IPS-20b (cell line): ENCODE data around the gene LMOD1.
"Not testable (repeated sequence)": the region's sequence is repeated elsewhere in the genome, so short reads cannot be mapped to it uniquely, and the experiment has no call there.

ENCODE experiments used
- H3K27ac ChIP-seq: one replicate; pipeline ENCODE4 v1.5.1; 2013; ENCODE audit warnings: low read length
- H3K27me3 ChIP-seq: 2 replicates; pipeline ENCODE4 v1.6.1; 2013; ENCODE audit warnings: mild to moderate bottlenecking, low read length, inconsistent platforms; ENCODE audit not compliant: insufficient read depth
- H3K36me3 ChIP-seq: 2 replicates; pipeline ENCODE4 v1.6.1; 2013; ENCODE audit warnings: low read depth, mild to moderate bottlenecking, inconsistent platforms, low read length, moderate library complexity; ENCODE audit not compliant: insufficient read depth
- H3K4me1 ChIP-seq: 2 replicates; pipeline ENCODE4 v1.6.1; 2013; ENCODE audit warnings: mild to moderate bottlenecking, control low read depth, inconsistent platforms, low read length, moderate library complexity; ENCODE audit not compliant: insufficient read depth
- H3K4me3 ChIP-seq: 2 replicates; pipeline ENCODE4 v1.5.1; 2013; ENCODE audit warnings: mild to moderate bottlenecking, low read length, inconsistent platforms
- H3K9ac ChIP-seq: 2 replicates; pipeline ENCODE4 v1.6.1; 2013; ENCODE audit warnings: low read depth, mild to moderate bottlenecking, inconsistent platforms, low read length, moderate library complexity
- H3K9me3 ChIP-seq: 2 replicates; pipeline ENCODE4 v1.6.1; 2013; ENCODE audit warnings: mild to moderate bottlenecking, low read depth, low read length, inconsistent platforms; ENCODE audit not compliant: insufficient read depth

Gene LMOD1

DNA sequence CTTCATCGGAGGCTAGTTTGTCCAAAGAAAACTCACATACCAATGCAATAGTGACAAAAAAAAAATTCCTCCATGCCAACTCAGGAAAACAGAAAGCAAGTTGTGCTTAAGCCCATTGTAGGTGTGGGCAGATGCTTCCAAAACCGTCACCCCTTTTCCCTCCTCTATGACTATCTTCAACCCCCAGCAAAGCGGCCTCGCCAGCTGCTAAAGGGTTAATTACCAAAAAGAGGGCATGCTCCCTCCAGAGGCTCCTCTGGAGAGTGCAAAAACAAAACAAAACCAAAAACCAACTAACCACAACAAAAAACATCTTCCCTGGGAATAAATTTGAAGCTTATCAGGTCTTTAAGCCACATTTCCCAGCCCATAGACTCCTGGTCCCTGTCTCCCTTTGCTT, 1.2 kb downstream of the LMOD1 start:
- H3K27ac ChIP-seq = no peak overlapping the region
- peaks cover 11% of the 10 kb centered on the region; the same call in 1 of the 2 replicates for H3K4me1 ChIP-seq
- H3K27me3 ChIP-seq = peaks cover 29% of the 10 kb centered on the region
- no peaks in the 10 kb centered on the region for H3K36me3 ChIP-seq
- no peaks in the 10 kb centered on the region for H3K9me3 ChIP-seq
- peak overlapping the region; percentile 70 for H3K4me3 ChIP-seq
- no peak overlapping the region for H3K9ac ChIP-seq

DNA sequence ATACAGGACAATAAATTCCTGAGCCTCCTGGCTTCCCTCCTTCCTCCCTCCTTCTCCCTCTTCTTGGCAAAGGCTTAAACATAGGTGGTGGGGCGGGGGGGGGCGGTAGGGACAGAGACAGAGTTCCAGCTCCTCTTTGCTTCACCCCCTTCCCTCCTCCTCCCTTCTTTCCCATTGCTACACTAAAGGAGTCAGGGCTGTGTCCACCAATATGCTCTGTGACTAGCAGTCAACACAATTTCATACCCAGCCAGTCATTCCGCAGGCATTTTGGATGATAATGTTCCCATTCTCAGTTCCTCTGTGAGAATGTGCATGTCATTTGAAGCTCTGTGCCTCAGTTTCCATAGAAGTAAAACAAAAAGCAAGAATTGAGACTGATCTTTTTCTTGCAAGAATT, 1.7 kb downstream of the LMOD1 start:
- Histone ChIP-seq H3K36me3 (no peaks in the 10 kb centered on the region), H3K9me3 (no peaks in the 10 kb centered on the region), H3K4me1 (peaks cover 11% of the 10 kb centered on the region; the same call in 1 of the 2 replicates), H3K27ac (no peak overlapping the region), H3K27me3 (peaks cover 29% of the 10 kb centered on the region), H3K4me3 (no peak overlapping the region), H3K9ac (no peak overlapping the region)

DNA sequence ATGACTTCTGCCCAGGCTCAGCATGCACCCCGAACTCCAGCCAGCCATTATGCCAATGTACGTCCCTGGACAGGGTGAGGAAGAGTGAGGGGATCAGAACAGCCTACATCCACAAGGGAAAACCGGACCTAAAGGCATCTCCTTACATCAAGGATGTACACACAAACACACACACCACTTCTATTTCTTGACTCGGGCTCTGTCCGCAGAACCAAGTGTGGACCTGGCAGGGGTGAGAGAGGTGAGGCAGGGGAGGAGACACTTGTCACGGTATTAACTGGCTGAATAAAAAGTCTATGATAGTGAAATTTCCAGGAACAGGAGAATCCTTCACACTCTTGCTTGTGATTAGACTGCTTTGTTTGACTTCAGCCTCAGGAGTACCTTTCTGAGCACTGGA, 2.3 kb downstream of the LMOD1 start:
- Histone ChIP-seq H3K4me1 (peaks cover 11% of the 10 kb centered on the region; the same call in 1 of the 2 replicates), H3K9me3 (no peaks in the 10 kb centered on the region), H3K9ac (no peak overlapping the region), H3K36me3 (no peaks in the 10 kb centered on the region), H3K27ac (no peak overlapping the region), H3K27me3 (peaks cover 29% of the 10 kb centered on the region), H3K4me3 (no peak overlapping the region)

DNA sequence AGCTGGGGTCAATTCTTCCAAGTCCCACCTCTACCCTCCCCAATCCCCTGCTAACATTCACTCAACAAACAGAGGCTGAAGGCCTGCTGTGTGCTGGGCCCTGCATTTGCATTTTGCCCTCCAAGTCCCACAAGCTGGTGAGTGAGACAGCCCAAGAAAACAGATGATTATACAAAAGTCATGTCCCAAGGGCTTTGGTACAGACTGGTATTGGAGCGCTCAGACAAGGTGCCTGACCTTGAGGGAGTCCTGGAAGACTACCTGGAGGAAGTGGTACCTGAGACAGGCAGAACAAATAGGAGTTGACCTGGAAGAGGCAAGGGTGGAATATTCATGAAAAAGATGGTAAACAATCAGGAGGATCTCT, 4.2 kb downstream of the LMOD1 start:
- Histone ChIP-seq H3K4me3 (peak overlapping the region; percentile 56; the same call in 1 of the 2 replicates), H3K27ac (peak overlapping the region; percentile 86), H3K27me3 (peaks cover 16% of the 10 kb centered on the region), H3K4me1 (peaks cover 11% of the 10 kb centered on the region; the same call in 1 of the 2 replicates), H3K36me3 (no peaks in the 10 kb centered on the region), H3K9me3 (no peaks in the 10 kb centered on the region), H3K9ac (peak overlapping the region; percentile 80; the same call in 1 of the 2 replicates)

DNA sequence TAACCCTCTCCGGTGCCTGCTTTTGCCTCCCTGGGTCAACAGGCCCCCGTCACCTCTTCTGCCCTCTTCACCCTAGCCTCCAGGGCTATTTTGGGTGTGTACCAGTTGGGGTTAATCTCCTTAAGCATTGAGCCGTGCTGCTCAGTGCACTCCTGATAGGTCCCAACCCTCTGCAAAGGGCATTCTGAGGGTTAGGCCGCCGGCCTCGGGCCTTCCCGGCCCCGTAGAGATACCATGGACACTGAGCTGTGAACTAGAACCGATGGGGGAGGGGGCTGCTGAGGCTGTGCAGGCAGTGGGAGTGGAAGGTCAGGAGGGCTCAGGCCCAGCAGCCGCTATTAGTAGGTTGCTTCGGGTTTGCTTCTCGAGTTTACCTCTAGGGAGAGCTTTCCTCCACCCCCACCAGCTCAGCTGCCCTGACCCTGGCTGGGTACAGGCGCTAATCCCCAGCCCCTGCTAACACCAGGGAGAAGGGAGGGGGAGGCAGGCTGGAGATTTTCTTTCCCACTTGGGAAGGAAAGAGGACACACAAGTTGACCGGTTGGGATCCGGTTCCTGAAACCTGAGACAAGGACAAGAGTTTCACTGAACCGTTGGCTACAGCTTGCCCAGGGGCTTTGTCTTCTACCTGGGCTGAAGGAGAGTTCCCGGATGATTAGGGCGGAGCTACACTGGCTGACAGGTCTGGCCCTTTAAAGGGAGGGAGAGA, 4.8 kb downstream of the LMOD1 start:
- Histone ChIP-seq H3K9me3 (no peaks in the 10 kb centered on the region), H3K27ac (peak overlapping the region; percentile 86), H3K4me1 (peaks cover 11% of the 10 kb centered on the region; the same call in 1 of the 2 replicates), H3K27me3 (peaks cover 11% of the 10 kb centered on the region), H3K36me3 (no peaks in the 10 kb centered on the region), H3K4me3 (peak overlapping the region; percentile 56), H3K9ac (peak overlapping the region; percentile 80; the same call in 1 of the 2 replicates)

DNA sequence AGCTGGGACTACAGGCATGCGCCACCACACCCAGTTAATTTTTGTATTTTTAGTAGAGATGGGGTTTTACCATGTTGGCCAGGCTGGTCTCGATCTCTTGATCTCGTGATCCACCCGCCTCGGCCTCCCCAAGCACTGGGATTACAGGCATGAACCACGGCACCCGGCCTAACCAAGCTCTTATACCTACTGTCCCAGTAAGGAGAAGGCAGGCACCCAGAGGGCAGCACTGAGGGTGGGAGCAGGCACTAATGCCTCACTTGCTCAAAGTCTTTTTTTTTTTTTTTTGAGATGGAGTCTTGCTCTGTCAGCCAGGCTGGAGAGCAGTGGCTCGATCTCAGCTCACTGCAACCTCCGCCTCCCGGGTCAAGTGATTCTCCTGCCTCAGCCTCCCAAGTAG, 6.0 kb downstream of the LMOD1 start:
- not testable (repeated sequence) for H3K27ac ChIP-seq, H3K36me3 ChIP-seq, H3K4me3 ChIP-seq, H3K27me3 ChIP-seq, H3K9ac ChIP-seq, H3K4me1 ChIP-seq, H3K9me3 ChIP-seq

DNA sequence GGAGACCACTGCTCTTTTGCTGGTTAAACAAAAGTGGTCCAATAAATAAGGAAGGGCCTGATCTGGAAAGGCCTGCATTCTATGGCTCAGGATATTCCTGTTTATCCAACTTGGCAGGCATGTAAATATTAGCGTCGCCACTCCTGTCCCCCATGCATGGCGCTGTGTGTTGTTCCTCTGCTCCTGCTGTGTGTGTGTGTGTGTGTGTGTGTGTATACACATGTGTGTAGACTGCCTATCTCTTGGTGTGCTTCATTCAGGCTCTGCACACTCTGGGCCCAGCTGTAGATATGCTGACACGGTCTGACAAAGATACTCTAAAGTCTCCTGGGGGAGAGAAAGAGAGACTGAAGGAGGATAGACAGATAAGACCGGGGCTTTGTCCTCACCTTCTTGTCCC, 6.8 kb downstream of the LMOD1 start:
- Histone ChIP-seq H3K27ac (no peak overlapping the region), H3K36me3 (no peaks in the 10 kb centered on the region), H3K4me3 (no peak overlapping the region), H3K9ac (no peak overlapping the region), H3K27me3 (no peaks in the 10 kb centered on the region), H3K4me1 (peaks cover 5% of the 10 kb centered on the region; the same call in 1 of the 2 replicates), H3K9me3 (no peaks in the 10 kb centered on the region)

DNA sequence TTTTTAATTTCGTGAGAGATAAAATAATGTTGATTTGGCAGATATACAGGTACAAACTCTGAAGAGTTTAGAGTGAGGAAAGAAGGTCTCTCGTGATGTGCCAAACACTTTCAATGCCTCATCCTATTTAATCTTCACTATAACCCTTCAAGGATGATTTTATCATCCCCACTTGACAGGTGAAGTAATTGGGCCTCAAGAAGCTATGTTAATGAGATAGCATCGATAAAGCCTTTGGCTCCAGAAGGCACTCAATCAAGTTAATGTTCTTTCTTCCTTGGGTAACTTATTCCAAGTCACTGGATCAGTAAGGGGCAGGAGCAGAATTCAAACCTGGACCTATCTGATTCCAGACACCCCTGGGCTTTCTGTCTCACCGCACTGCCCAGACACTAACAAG, 7.2 kb downstream of the LMOD1 start:
- no peak overlapping the region for H3K4me3 ChIP-seq

DNA sequence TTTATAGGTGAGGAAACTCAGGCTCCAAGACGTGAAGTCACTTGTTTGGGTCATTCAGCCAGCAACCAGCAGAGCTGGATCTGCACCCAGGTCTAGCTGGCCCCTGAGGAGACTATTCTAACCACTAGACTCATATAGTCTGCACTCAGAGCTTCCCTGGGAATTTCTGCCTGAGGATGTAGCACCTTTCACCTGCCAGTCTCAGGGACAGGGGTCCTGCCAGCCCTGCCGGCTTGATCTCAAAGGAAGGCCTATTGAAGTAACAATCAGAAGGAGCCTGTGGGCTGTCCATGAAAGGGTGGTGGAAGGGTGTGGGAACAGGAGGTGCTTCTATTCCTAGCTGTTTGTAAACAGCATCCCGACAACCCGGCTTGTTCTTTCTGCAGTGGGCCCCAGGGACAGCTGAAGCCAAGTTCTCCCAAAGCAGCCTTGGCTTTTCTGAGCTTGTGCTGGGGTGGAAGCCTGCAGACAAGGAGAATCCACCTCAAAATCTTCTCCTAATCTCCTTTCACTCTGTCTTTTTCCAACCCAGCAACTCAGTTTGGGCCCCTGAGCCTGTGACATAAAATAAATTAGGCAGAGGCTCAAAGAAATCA, 7.8 kb downstream of the LMOD1 start:
- Histone ChIP-seq H3K9ac (no peak overlapping the region; the same call in 1 of the 2 replicates), H3K27ac (no peak overlapping the region)

More for the DNA sequence above, 7.2 kb downstream of the LMOD1 start:
- Histone ChIP-seq H3K27ac (no peak overlapping the region), H3K4me1 (peaks cover 5% of the 10 kb centered on the region; the same call in 1 of the 2 replicates), H3K27me3 (no peaks in the 10 kb centered on the region), H3K9me3 (no peaks in the 10 kb centered on the region), H3K9ac (no peak overlapping the region; the same call in 1 of the 2 replicates), H3K36me3 (no peaks in the 10 kb centered on the region)

DNA sequence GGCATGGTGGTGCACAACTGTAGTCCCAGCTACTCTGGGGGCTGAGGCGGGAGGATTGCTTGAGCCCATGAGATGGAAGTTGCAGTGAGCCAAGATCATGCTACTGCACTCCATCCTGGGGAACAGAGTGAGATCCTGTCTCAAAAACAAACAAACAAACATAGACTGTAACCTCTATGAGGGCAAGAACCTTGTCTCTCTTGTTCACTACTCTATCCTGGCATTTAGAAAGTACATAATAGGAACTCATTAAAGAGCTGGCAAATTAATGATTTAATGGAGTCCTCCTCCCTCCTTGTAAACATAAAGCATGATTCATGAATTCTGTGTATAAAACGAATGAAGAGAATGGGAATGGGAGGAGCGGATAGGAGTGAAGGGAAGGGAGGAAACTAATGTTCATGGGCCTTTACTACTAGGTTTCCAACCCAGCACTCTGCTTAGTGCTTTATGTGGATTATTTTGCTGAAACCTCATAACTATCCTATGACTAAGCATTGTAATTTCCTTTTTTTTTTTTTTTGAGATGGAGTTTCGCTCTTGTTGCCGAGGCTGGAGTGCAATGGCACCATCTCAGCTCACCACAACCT, 8.6 kb downstream of the LMOD1 start:
- H3K9ac ChIP-seq = no peak overlapping the region
- H3K27ac ChIP-seq = no peak overlapping the region
- H3K4me1 ChIP-seq = peaks cover 5% of the 10 kb centered on the region; the same call in 1 of the 2 replicates
- H3K4me3 ChIP-seq = no peak overlapping the region
- H3K36me3 ChIP-seq = no peaks in the 10 kb centered on the region
- H3K9me3 ChIP-seq = no peaks in the 10 kb centered on the region
- H3K27me3 ChIP-seq = no peaks in the 10 kb centered on the region

More for the DNA sequence above, 7.8 kb downstream of the LMOD1 start:
- Histone ChIP-seq H3K27me3 (no peaks in the 10 kb centered on the region), H3K36me3 (no peaks in the 10 kb centered on the region), H3K4me3 (no peak overlapping the region), H3K4me1 (peaks cover 5% of the 10 kb centered on the region; the same call in 1 of the 2 replicates), H3K9me3 (no peaks in the 10 kb centered on the region)

DNA sequence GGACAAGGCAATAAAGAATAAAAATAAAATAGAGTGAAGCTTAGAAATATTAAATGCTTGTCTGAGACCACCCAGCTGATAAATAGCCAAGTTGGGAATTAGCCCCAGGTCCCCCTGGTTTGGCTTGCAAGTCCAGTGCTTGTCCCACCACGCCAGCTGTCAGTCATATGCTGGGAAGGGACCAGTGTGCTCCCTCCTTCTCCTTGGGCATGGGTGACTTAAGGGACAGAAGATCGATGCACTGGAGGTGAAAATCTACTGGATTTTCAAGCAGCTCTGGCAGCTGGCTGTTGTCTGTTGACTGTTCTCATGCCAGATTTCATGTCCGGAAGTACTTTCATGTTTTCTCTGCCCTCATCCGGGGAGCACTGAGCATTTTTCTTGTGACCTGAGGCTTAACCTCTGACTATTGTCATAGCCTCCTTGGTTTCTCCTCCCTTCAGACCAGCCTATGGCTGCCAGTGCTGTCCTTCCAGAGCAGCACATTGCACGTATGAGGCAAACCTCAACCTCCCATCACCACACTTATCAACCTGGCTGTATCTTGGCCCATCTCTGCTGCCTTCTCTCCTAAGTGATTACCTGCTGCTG, 12.4 kb downstream of the LMOD1 start:
- Histone ChIP-seq H3K4me1 (no peaks in the 10 kb centered on the region), H3K27me3 (no peaks in the 10 kb centered on the region), H3K27ac (no peak overlapping the region), H3K4me3 (no peak overlapping the region), H3K36me3 (no peaks in the 10 kb centered on the region), H3K9me3 (no peaks in the 10 kb centered on the region), H3K9ac (no peak overlapping the region; the same call in 1 of the 2 replicates)
